K562 (cell line): ENCODE data around the gene LRRC74B. TPM values are rescaled to one million over a fixed set of nuclear protein-coding genes. Genes with fewer than 3 reads are reported as not detected.

Source experiments
- BACH1 ChIP-seq: fragments of 200-800 bp; sonication (Bioruptor generic); IDR thresholded peaks from 2 replicates; pipeline ENCODE4 v1.6.1; 2016; ENCODE audit warnings: missing genetic modification characterization, missing compliant biosample characterization
- ETV6 ChIP-seq, 3 experiments: fragments of 150-350 bp in 1 of 3; sonication (generic) in 1 of 3; formaldehyde crosslinking in 1 of 3; IDR thresholded peaks; 2 replicates each; pipeline versions ENCODE4 v1.6.1 to v1.8.0; 2014 to 2022; ENCODE audit warnings: borderline replicate concordance in 2 of 3, low read depth in 2 of 3, antibody characterized with exemption in 1 of 3, low read length in 1 of 3, mild to moderate bottlenecking in 1 of 3, missing genetic modification reagents in 1 of 3
- JUNB ChIP-seq: fragments of 450-650 bp; formaldehyde crosslinking; conservative IDR thresholded peaks from 2 replicates; pipeline ENCODE4 v1.4.0; 2020; ENCODE audit warnings: mild to moderate bottlenecking
- LEF1 ChIP-seq: fragments of 450-650 bp; IDR thresholded peaks from 2 replicates; pipeline ENCODE4 v1.6.1; 2016; ENCODE audit warnings: mild to moderate bottlenecking
- MYBL2 ChIP-seq, 2 experiments: fragments of 450-650 bp in 1 of 2; sonication (generic) in 1 of 2; formaldehyde crosslinking in 1 of 2; IDR thresholded peaks; 2 replicates each; pipeline versions ENCODE4 v1.6.1 to v1.8.1; 2017 to 2022; ENCODE audit warnings: borderline replicate concordance in 1 of 2, inconsistent platforms in 1 of 2, low read depth in 1 of 2, mild to moderate bottlenecking in 1 of 2, missing genetic modification reagents in 1 of 2, moderate library complexity in 1 of 2
- NFIC ChIP-seq: fragments of 450-650 bp; IDR thresholded peaks from 2 replicates; pipeline ENCODE4 v1.6.1; 2017; ENCODE audit warnings: mild to moderate bottlenecking, inconsistent platforms
- OTX1 ChIP-seq: fragments of 450-650 bp; formaldehyde crosslinking; IDR thresholded peaks from 2 replicates; pipeline ENCODE4 v1.4.0; 2022; ENCODE audit warnings: mild to moderate bottlenecking
- PHB ChIP-seq: fragments of 250-450 bp; sonication (Bioruptor Pico); IDR thresholded peaks from 2 replicates; pipeline ENCODE4 v1.5.0; 2021
- POLR3G ChIP-seq: IDR thresholded peaks from 2 replicates; pipeline ENCODE4 v1.6.1; 2011; ENCODE audit not compliant: insufficient read length, insufficient replicate concordance; ENCODE audit errors: extremely low read depth
- PRMT5 ChIP-seq: sonication (generic); formaldehyde crosslinking; IDR thresholded peaks from 2 replicates; pipeline ENCODE4 v1.5.0; 2020; ENCODE audit warnings: missing genetic modification reagents
- PURB ChIP-seq: sonication (generic); formaldehyde crosslinking; IDR thresholded peaks from 2 replicates; pipeline ENCODE4 v1.9.0; 2021; ENCODE audit warnings: low read depth, mild to moderate bottlenecking, missing genetic modification reagents
- RB1 ChIP-seq: fragments of 450-650 bp; IDR thresholded peaks from 2 replicates; pipeline ENCODE4 v1.6.1; 2017; ENCODE audit warnings: low read depth, mild to moderate bottlenecking
- TEAD2 ChIP-seq: fragments of 450-650 bp; IDR thresholded peaks from 2 replicates; pipeline ENCODE4 v1.6.1; 2016; ENCODE audit warnings: missing genetic modification characterization, control low read depth, missing compliant biosample characterization
- ZBTB7A ChIP-seq: IDR thresholded peaks from 2 replicates; pipeline ENCODE4 v1.6.1; 2011; ENCODE audit warnings: low read depth, mild to moderate bottlenecking, low read length, moderate library complexity, borderline replicate concordance; ENCODE audit not compliant: control insufficient read depth
- ZC3H4 ChIP-seq: sonication (generic); formaldehyde crosslinking; IDR thresholded peaks from 2 replicates; pipeline ENCODE4 v1.9.0; 2021; ENCODE audit warnings: missing genetic modification reagents, borderline replicate concordance
- ZNF133 ChIP-seq: fragments of 250-450 bp; sonication (Bioruptor Pico); IDR thresholded peaks from 2 replicates; pipeline ENCODE4 v1.4.0; 2020; ENCODE audit warnings: mild to moderate bottlenecking
- polyA plus RNA-seq, 8 experiments: library from polyadenylated mRNA; depleted of rRNA in 4 of 8; stranded (reverse) in 5 of 8; unstranded in 3 of 8; fragments of >200 nt; fragmentation: Nextera tagmentation in 2 of 8; fragmentation: Illumina TruSeq in 1 of 8; extraction: Ambion mirVana in 2 of 8; extraction: Trizol in 1 of 8; gene quantifications; 2 replicates each; pipeline versions ENCODE4 v1.2.1 to v1.2.3, GENCODE V29; 2011 to 2014; ENCODE audit warnings: inconsistent platforms in 1 of 8, missing spikeins in 1 of 8
- total RNA-seq, 7 experiments: library from RNA; depleted of rRNA in 6 of 7; stranded (reverse); fragments of >200 nt in 6 of 7; fragmentation: Illumina TruSeq in 2 of 7; extraction: Trizol in 2 of 7; gene quantifications; 2 replicates each; pipeline versions ENCODE4 v1.2.1 to v1.2.3, GENCODE V29; 2011 to 2021; ENCODE audit warnings: low replicate concordance in 1 of 7
- TF ChIP-seq, protein P1 (sequence below): sonication (generic); formaldehyde crosslinking; IDR thresholded peaks from 2 replicates; pipeline ENCODE4 v1.8.1; 2023; ENCODE audit warnings: mild to moderate bottlenecking, missing genetic modification reagents
- TF ChIP-seq, protein P2 (sequence below): fragments of 250-450 bp; sonication (Bioruptor Pico); IDR thresholded peaks from 2 replicates; pipeline ENCODE4 v1.4.0; 2020; ENCODE audit warnings: borderline replicate concordance
- TF ChIP-seq, protein P3 (sequence below): fragments of 250-450 bp; sonication (Bioruptor Pico); IDR thresholded peaks from 2 replicates; pipeline ENCODE4 v1.4.0; 2020; ENCODE audit warnings: mild to moderate bottlenecking, moderate library complexity
- TF ChIP-seq, protein P4 (sequence below): fragments of 450-650 bp; formaldehyde crosslinking; IDR thresholded peaks from 2 replicates; pipeline ENCODE4 v1.4.0; 2022; ENCODE audit warnings: missing genetic modification characterization

Gene LRRC74B
- total and polyA plus RNA-seq, 9 of the 15 experiments (the other 6 are each of a cell fraction or from before 2014, with no cell fraction given), result not detected

DNA sequence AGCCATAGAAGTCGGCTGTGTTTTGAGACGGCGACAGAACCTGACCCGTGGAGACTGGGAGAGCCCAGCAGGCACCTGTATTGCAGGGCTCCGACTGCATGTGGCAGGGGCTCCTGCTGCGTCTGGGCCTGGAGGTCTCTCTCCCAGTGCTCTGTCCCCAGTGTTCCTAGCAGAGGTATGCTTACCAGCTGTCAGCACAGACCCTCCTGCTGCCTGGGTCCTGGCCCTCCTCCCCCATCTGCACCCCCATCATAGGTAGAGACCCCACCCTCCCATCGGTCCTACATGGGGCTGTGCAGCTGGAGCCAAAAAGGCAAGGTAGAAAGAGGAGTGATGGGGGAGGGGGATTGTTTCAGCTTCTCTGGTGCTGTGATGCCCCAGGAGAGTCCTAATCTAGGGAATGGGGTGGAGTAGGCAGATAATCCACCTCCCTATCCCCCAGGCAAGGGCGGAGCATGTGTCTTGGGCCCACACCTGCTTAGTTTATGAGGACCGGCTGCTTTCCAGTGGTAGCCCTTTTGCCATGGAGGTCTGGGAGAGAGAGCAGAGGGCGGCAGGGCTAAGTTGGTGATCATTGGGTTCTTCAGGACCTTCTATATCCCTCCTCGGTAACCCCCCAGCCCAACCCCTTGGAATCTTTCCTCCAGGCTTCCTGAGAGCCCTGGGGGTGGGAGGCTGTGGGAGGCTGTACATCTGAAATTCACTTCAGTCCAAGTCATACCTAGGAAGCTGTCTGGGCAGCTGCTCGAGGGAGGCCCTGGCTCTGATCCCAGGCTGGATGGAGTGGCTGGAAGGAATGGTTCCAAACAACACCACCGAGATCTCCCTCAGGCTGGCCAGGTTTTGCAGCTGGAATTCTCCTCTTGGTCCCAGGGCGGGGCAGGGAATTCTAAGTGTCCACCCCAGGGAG, 18.7 kb upstream of the LRRC74B start (continued):
- TF ChIP-seq, protein P1, sequence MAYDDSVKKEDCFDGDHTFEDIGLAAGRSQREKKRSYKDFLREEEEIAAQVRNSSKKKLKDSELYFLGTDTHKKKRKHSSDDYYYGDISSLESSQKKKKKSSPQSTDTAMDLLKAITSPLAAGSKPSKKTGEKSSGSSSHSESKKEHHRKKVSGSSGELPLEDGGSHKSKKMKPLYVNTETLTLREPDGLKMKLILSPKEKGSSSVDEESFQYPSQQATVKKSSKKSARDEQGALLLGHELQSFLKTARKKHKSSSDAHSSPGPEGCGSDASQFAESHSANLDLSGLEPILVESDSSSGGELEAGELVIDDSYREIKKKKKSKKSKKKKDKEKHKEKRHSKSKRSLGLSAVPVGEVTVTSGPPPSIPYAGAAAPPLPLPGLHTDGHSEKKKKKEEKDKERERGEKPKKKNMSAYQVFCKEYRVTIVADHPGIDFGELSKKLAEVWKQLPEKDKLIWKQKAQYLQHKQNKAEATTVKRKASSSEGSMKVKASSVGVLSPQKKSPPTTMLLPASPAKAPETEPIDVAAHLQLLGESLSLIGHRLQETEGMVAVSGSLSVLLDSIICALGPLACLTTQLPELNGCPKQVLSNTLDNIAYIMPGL (CRISPR knock-in tag), result peak; percentile 78; the same call in 1 of the 2 replicates
- TF ChIP-seq, protein P2, sequence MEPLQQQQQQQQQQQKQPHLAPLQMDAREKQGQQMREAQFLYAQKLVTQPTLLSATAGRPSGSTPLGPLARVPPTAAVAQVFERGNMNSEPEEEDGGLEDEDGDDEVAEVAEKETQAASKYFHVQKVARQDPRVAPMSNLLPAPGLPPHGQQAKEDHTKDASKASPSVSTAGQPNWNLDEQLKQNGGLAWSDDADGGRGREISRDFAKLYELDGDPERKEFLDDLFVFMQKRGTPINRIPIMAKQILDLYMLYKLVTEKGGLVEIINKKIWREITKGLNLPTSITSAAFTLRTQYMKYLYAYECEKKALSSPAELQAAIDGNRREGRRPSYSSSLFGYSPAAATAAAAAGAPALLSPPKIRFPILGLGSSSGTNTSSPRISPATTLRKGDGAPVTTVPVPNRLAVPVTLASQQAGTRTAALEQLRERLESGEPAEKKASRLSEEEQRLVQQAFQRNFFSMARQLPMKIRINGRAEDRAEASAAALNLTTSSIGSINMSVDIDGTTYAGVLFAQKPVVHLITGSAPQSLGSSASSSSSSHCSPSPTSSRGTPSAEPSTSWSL, result peak; percentile 78; the same call in 1 of the 2 replicates
- TF ChIP-seq NFIC, result no peak
- TF ChIP-seq, protein P3, sequence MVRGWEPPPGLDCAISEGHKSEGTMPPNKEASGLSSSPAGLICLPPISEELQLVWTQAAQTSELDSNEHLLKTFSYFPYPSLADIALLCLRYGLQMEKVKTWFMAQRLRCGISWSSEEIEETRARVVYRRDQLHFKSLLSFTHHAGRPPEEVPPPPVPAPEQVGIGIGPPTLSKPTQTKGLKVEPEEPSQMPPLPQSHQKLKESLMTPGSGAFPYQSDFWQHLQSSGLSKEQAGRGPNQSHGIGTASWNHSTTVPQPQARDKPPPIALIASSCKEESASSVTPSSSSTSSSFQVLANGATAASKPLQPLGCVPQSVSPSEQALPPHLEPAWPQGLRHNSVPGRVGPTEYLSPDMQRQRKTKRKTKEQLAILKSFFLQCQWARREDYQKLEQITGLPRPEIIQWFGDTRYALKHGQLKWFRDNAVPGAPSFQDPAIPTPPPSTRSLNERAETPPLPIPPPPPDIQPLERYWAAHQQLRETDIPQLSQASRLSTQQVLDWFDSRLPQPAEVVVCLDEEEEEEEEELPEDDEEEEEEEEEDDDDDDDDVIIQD (CRISPR knock-in tag), result no peak
- peak; percentile 19; the same call in 1 of the 2 replicates for TF ChIP-seq ZC3H4 (CRISPR knock-in tag)
- no peak for TF ChIP-seq MYBL2 (IDR thresholded peaks at IDR 0.05; ENCODE audit: low read depth)
- 0 out of 2 replicates have a peak, but pooled peaks have one; percentile 34 for TF ChIP-seq MYBL2 (CRISPR knock-in tag; IDR thresholded peaks at IDR 0.05; ENCODE audit: borderline replicate concordance)
- TF ChIP-seq, protein P4, sequence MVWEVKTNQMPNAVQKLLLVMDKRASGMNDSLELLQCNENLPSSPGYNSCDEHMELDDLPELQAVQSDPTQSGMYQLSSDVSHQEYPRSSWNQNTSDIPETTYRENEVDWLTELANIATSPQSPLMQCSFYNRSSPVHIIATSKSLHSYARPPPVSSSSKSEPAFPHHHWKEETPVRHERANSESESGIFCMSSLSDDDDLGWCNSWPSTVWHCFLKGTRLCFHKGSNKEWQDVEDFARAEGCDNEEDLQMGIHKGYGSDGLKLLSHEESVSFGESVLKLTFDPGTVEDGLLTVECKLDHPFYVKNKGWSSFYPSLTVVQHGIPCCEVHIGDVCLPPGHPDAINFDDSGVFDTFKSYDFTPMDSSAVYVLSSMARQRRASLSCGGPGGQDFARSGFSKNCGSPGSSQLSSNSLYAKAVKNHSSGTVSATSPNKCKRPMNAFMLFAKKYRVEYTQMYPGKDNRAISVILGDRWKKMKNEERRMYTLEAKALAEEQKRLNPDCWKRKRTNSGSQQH (CRISPR knock-in tag), result peak; percentile 63; the same call in 1 of the 2 replicates
- peak; percentile 4; the same call in 1 of the 2 replicates for TF ChIP-seq PRMT5 (CRISPR knock-in tag)
- TF ChIP-seq POLR3G, result no peak
- TF ChIP-seq TEAD2 (tag), result no peak
- no peak for TF ChIP-seq LEF1
- no peak for TF ChIP-seq ZBTB7A
- TF ChIP-seq JUNB, result peak; percentile 38; the same call in 1 of the 2 replicates
- peak; percentile 13; the same call in 1 of the 2 replicates for TF ChIP-seq PURB
- no peak for TF ChIP-seq PHB (CRISPR knock-in tag)
- no peak for TF ChIP-seq RB1
- TF ChIP-seq BACH1 (tag), result no peak
- 0 out of 2 replicates have a peak, but pooled peaks have one; percentile 9 for TF ChIP-seq OTX1 (CRISPR knock-in tag)
- peak; percentile 50; the same call in 1 of the 2 replicates for TF ChIP-seq ZNF133
- TF ChIP-seq ETV6 (IDR thresholded peaks at IDR 0.05; ENCODE audit: borderline replicate concordance in 1 of 2, low read depth in 2 of 2, low read length in 1 of 2), result no peak
- TF ChIP-seq ETV6 (CRISPR knock-in tag; IDR thresholded peaks at IDR 0.05; ENCODE audit: borderline replicate concordance), result no peak
